Neural progenitor cell (in vitro differentiated cells): ENCODE measurements around the gene TRPM2. TPM values are rescaled to one million over a fixed set of nuclear protein-coding genes. Genes with fewer than 3 reads are reported as not detected.

Experiments
- DNase-seq: peaks from one replicate; pipeline ENCODE4 v3.0.0-alpha.2; 2016; ENCODE audit warnings: low spot score
- H2AFZ ChIP-seq: fragments of 200-600 bp; sonication (generic); replicated peaks from 2 replicates; pipeline ENCODE4 v1.6.1; 2016; ENCODE audit warnings: antibody characterized with exemption
- H3F3A ChIP-seq: fragments of 200-600 bp; sonication (generic); 2 replicates; pipeline ENCODE4 v1.6.1; 2016; ENCODE audit warnings: antibody characterized with exemption, low read depth
- H3K27ac ChIP-seq: fragments of 200-600 bp; sonication (generic); 2 replicates; pipeline ENCODE4 v1.5.1; 2016; ENCODE audit warnings: mild to moderate bottlenecking
- H3K27me3 ChIP-seq: fragments of 200-600 bp; sonication (generic); 2 replicates; pipeline ENCODE4 v1.6.1; 2016; ENCODE audit warnings: mild to moderate bottlenecking, moderate library complexity
- H3K36me3 ChIP-seq: fragments of 200-600 bp; sonication (generic); 2 replicates; pipeline ENCODE4 v1.5.1; 2016
- H3K4me1 ChIP-seq: fragments of 200-600 bp; sonication (generic); 2 replicates; pipeline ENCODE4 v1.6.1; 2016; ENCODE audit warnings: mixed run types
- H3K4me2 ChIP-seq: fragments of 200-600 bp; sonication (generic); 2 replicates; pipeline ENCODE4 v1.6.1; 2016
- H3K4me3 ChIP-seq: fragments of 200-600 bp; sonication (generic); 2 replicates; pipeline ENCODE4 v1.5.1; 2016
- H3K79me2 ChIP-seq: fragments of 200-600 bp; sonication (generic); 2 replicates; pipeline ENCODE4 v1.6.1; 2016; ENCODE audit warnings: low read depth
- H3K9ac ChIP-seq: fragments of 200-600 bp; sonication (generic); 2 replicates; pipeline ENCODE4 v1.6.1; 2016
- H3K9me3 ChIP-seq: fragments of 200-600 bp; sonication (generic); 2 replicates; pipeline ENCODE4 v1.5.1; 2016; ENCODE audit warnings: low read depth
- H4K20me1 ChIP-seq: fragments of 200-600 bp; sonication (generic); 2 replicates; pipeline ENCODE4 v1.6.1; 2016; ENCODE audit warnings: low read depth
- H3K27ac Mint-ChIP-seq: 3 replicates; pipeline ENCODE4 v1.8.0; 2021; ENCODE audit warnings: mixed read lengths
- H3K27me3 Mint-ChIP-seq: 2 replicates; pipeline ENCODE4 v1.8.0; 2022; ENCODE audit warnings: low read depth, mild to moderate bottlenecking, inconsistent platforms, moderate library complexity, mixed read lengths; ENCODE audit not compliant: insufficient read depth
- H3K36me3 Mint-ChIP-seq: 3 replicates; pipeline ENCODE4 v1.8.0; 2021; ENCODE audit warnings: mixed read lengths
- H3K4me1 Mint-ChIP-seq: 3 replicates; pipeline ENCODE4 v1.8.0; 2021; ENCODE audit warnings: mixed read lengths
- H3K4me3 Mint-ChIP-seq: 3 replicates; pipeline ENCODE4 v1.8.0; 2021; ENCODE audit warnings: mild to moderate bottlenecking, moderate library complexity, mixed read lengths
- H3K9me3 Mint-ChIP-seq: 3 replicates; pipeline ENCODE4 v1.8.0; 2020; ENCODE audit warnings: mixed read lengths
- EZH2 ChIP-seq: fragments of 200-600 bp; sonication (generic); IDR thresholded peaks from 2 replicates; pipeline ENCODE4 v1.6.1; 2017; ENCODE audit warnings: antibody characterized with exemption, mild to moderate bottlenecking, moderate library complexity
- EZH2phosphoT487 ChIP-seq: fragments of 200-600 bp; sonication (generic); IDR thresholded peaks from 2 replicates; pipeline ENCODE4 v1.6.1; 2017; ENCODE audit warnings: antibody characterized with exemption
- total RNA-seq: library from RNA; depleted of rRNA; stranded (reverse); fragments of >200 nt; gene quantifications from 2 replicates; pipeline ENCODE4 v1.2.3, GENCODE V29; 2015; ENCODE audit warnings: low replicate concordance
- TF ChIP-seq, protein P1 (sequence below): fragments of 200-600 bp; sonication (generic); IDR thresholded peaks from 2 replicates; pipeline ENCODE4 v1.5.1; 2017; ENCODE audit warnings: antibody characterized with exemption, mild to moderate bottlenecking

TRPM2 gene
- total RNA-seq, 1 donor from 2014 or later = not detected

- no peak overlapping the region for H3K27ac ChIP-seq
- H3K4me2 ChIP-seq = no peak overlapping the region
- Mint-ChIP-seq H3K36me3 (no peaks in the 10 kb centered on the region), H3K4me3 (no peak overlapping the region), H3K9me3 (peaks cover 12% of the 10 kb centered on the region), H3K4me1 (peaks cover 2% of the 10 kb centered on the region), H3K27me3 (peaks cover 3% of the 10 kb centered on the region), H3K27ac (no peak overlapping the region)
- no peaks in the 10 kb centered on the region for H4K20me1 ChIP-seq
- H3K4me3 ChIP-seq = no peak overlapping the region
- no peak overlapping the region for H2AFZ ChIP-seq
- H3K27me3 ChIP-seq = no peaks in the 10 kb centered on the region
- TF ChIP-seq EZH2phosphoT487 (no peak), EZH2 (no peak)
- TF ChIP-seq, protein P1, sequence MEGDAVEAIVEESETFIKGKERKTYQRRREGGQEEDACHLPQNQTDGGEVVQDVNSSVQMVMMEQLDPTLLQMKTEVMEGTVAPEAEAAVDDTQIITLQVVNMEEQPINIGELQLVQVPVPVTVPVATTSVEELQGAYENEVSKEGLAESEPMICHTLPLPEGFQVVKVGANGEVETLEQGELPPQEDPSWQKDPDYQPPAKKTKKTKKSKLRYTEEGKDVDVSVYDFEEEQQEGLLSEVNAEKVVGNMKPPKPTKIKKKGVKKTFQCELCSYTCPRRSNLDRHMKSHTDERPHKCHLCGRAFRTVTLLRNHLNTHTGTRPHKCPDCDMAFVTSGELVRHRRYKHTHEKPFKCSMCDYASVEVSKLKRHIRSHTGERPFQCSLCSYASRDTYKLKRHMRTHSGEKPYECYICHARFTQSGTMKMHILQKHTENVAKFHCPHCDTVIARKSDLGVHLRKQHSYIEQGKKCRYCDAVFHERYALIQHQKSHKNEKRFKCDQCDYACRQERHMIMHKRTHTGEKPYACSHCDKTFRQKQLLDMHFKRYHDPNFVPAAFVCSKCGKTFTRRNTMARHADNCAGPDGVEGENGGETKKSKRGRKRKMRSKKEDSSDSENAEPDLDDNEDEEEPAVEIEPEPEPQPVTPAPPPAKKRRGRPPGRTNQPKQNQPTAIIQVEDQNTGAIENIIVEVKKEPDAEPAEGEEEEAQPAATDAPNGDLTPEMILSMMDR = no peak
- H3K4me1 ChIP-seq = no peaks in the 10 kb centered on the region
- no peak overlapping the region for H3K9ac ChIP-seq
- H3K79me2 ChIP-seq = no peaks in the 10 kb centered on the region
- H3K36me3 ChIP-seq = no peaks in the 10 kb centered on the region
- no peaks in the 10 kb centered on the region for H3K9me3 ChIP-seq
- DNase-seq = no peak
- H3F3A ChIP-seq = no peaks in the 10 kb centered on the region
Measured at GRCh38 chr21:44427241-44428120, 74.1 kb downstream of the TRPM2 start.

GRCh38 chr21:44428281-44428960 lies 75.0 kb downstream of the TRPM2 start:
- H3F3A ChIP-seq = no peaks in the 10 kb centered on the region
- no peaks in the 10 kb centered on the region for H3K36me3 Mint-ChIP-seq
- no peak overlapping the region for H3K27ac Mint-ChIP-seq
- H3K79me2 ChIP-seq = no peaks in the 10 kb centered on the region
- no peaks in the 10 kb centered on the region for H3K36me3 ChIP-seq
- no peak overlapping the region for H3K4me2 ChIP-seq
- peaks cover 12% of the 10 kb centered on the region for H3K9me3 Mint-ChIP-seq
- no peak overlapping the region for H2AFZ ChIP-seq
- H3K27ac ChIP-seq = no peak overlapping the region
- TF ChIP-seq EZH2phosphoT487 (no peak), EZH2 (no peak)
- TF ChIP-seq, protein P1 = no peak
- H3K4me3 ChIP-seq = no peak overlapping the region
- no peaks in the 10 kb centered on the region for H3K4me1 ChIP-seq
- peaks cover 6% of the 10 kb centered on the region for H3K27me3 Mint-ChIP-seq
- H3K4me3 Mint-ChIP-seq = no peak overlapping the region
- DNase-seq = no peak
- no peaks in the 10 kb centered on the region for H3K27me3 ChIP-seq
- peaks cover 2% of the 10 kb centered on the region for H3K4me1 Mint-ChIP-seq
- H4K20me1 ChIP-seq = no peaks in the 10 kb centered on the region
- no peak overlapping the region for H3K9ac ChIP-seq
- no peaks in the 10 kb centered on the region for H3K9me3 ChIP-seq

GRCh38 chr21:44429894-44430293 lies 76.5 kb downstream of the TRPM2 start:
- H3K9me3 Mint-ChIP-seq = peaks cover 12% of the 10 kb centered on the region
- H3K36me3 Mint-ChIP-seq = no peaks in the 10 kb centered on the region
- Histone ChIP-seq H3K4me2 (no peak overlapping the region), H4K20me1 (no peaks in the 10 kb centered on the region), H3K9ac (no peak overlapping the region), H3K4me1 (no peaks in the 10 kb centered on the region), H3K9me3 (no peaks in the 10 kb centered on the region), H3F3A (no peaks in the 10 kb centered on the region), H2AFZ (no peak overlapping the region), H3K4me3 (no peak overlapping the region), H3K27me3 (no peaks in the 10 kb centered on the region), H3K79me2 (no peaks in the 10 kb centered on the region), H3K27ac (no peak overlapping the region), H3K36me3 (no peaks in the 10 kb centered on the region)
- TF ChIP-seq, protein P1 = no peak
- no peak for TF ChIP-seq EZH2
- no peak for DNase-seq
- peaks cover 2% of the 10 kb centered on the region for H3K4me1 Mint-ChIP-seq
- no peak overlapping the region for H3K27ac Mint-ChIP-seq
- peaks cover 6% of the 10 kb centered on the region for H3K27me3 Mint-ChIP-seq
- no peak overlapping the region for H3K4me3 Mint-ChIP-seq
